ENCODE results near the gene PDZRN3.

DNA sequence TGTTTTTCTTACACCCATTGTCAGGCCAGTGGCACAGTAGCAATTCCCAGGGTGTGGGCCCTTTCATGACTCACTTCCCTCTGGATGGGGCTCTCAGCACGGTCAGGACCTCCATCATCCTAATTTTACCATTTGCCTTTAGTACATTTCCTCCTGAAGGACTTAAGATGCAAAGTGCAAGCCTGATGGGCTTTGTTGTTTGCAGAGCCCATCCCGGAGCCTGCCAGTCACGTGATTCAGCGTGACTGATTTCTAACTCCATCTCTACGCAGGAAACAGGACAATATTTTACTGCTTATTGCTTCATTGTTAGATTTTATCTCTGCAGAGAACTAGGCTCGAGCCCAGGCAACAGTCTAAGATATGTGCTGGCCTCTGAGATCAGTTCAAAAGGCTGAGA is 223.7 kb downstream of the PDZRN3 start:
- TF ChIP-seq REST (IDR thresholded peaks at IDR 0.05; ENCODE audit: insufficient read depth in 1 of 2, low read depth in 2 of 2, low read length in 1 of 2) (no peak), CTCF (IDR thresholded peaks at IDR 0.05) (no peak), POLR2AphosphoS5 (IDR thresholded peaks at IDR 0.05; ENCODE audit: low read depth, low read length) (no peak)
